HG03457 (cell line): Measurements from ENCODE around the gene TRMT2A.
A peak's percentile ranks its signal among the peaks of the same experiment; 100 is the strongest.

Source experiments
- ATAC-seq: cut with Tn5 transposase; IDR thresholded peaks from one replicate; pipeline ENCODE4 v1.9.1; 2021; ENCODE audit warnings: moderate number of reproducible peaks; ENCODE audit not compliant: unreplicated experiment

TRMT2A gene

GRCh38 chr22:20135806-20136602, 19.0 kb upstream of the TRMT2A start:
- no peak for ATAC-seq

- no peak for ATAC-seq
Measured at GRCh38 chr22:20135265-20135664, 18.2 kb upstream of the TRMT2A start.

GRCh38 chr22:20133930-20134549, 17.0 kb upstream of the TRMT2A start:
- no peak for ATAC-seq

GRCh38 chr22:20132686-20133246, 15.7 kb upstream of the TRMT2A start:
- ATAC-seq = no peak

GRCh38 chr22:20131859-20132685, 15.0 kb upstream of the TRMT2A start:
- no peak for ATAC-seq

GRCh38 chr22:20131597-20131858, 14.5 kb upstream of the TRMT2A start, which contains the start of gene ZDHHC8:
Gene ZDHHC8 (plus strand): TSS chr22:20131804. CDS start chr22:20131948, 144 bp downstream.
- no peak for ATAC-seq

- peak; percentile 38 for ATAC-seq
Measured at GRCh38 chr22:20130731-20131596, 13.9 kb upstream of the TRMT2A start.

- ATAC-seq = no peak
Measured at GRCh38 chr22:20130319-20130718, 13.3 kb upstream of the TRMT2A start.

- ATAC-seq = no peak
Measured at GRCh38 chr22:20129747-20130014, 12.7 kb upstream of the TRMT2A start.

- ATAC-seq = no peak
Measured at GRCh38 chr22:20128902-20129746, 12.1 kb upstream of the TRMT2A start.

- ATAC-seq = no peak
Measured at GRCh38 chr22:20128619-20128901, 11.5 kb upstream of the TRMT2A start.

GRCh38 chr22:20127869-20128618, 11.0 kb upstream of the TRMT2A start:
- no peak for ATAC-seq

GRCh38 chr22:20127318-20127868, 10.4 kb upstream of the TRMT2A start:
- ATAC-seq = no peak

GRCh38 chr22:20126284-20127029, 9.4 kb upstream of the TRMT2A start:
- no peak for ATAC-seq

GRCh38 chr22:20125201-20126174, 8.5 kb upstream of the TRMT2A start:
- ATAC-seq = no peak

GRCh38 chr22:20124083-20124787, 7.2 kb upstream of the TRMT2A start:
- no peak for ATAC-seq
